ENCODE results near the gene IRF8.

GRCh38 chr16:85958731-85959130 is 59.8 kb downstream of the IRF8 start:
- no peak for TF ChIP-seq CTCF (IDR thresholded peaks at IDR 0.05; ENCODE audit: borderline replicate concordance, extremely low read depth, low read length, poor library complexity, severe bottlenecking)
- TF ChIP-seq EZH2 (IDR thresholded peaks at IDR 0.05; ENCODE audit: borderline replicate concordance, low read depth, low read length, severe bottlenecking) = no peak
